ENCODE measurements around the gene GALNT12.

Gene GALNT12

GRCh38 chr9:98770717-98771116 lies 36.8 kb upstream of the GALNT12 start:
- no peak overlapping the region for H3K4me3 ChIP-seq
- H3K9ac ChIP-seq (ENCODE audit: insufficient read length) = no peak overlapping the region
- H3K36me3 ChIP-seq (ENCODE audit: insufficient read depth, low read length) = peaks cover 36% of the 10 kb centered on the region; the same call in 1 of the 2 replicates
- H3K27ac ChIP-seq = no peak overlapping the region
- no peaks in the 10 kb centered on the region for H3K9me3 ChIP-seq (ENCODE audit: low read depth, low read length)
- no peak for TF ChIP-seq EZH2 (IDR thresholded peaks at IDR 0.05)
- no peak for TF ChIP-seq POLR2AphosphoS5 (IDR thresholded peaks at IDR 0.05; ENCODE audit: borderline replicate concordance, low read depth, low read length)
- no peak for TF ChIP-seq FOXP2 (optimal IDR thresholded peaks at IDR 0.05; ENCODE audit: control extremely low read depth, extremely low read length, insufficient read depth)
- no peak for DNase-seq (ENCODE audit: low read depth, low spot score)

GRCh38 chr9:98771209-98771874 lies 36.1 kb upstream of the GALNT12 start:
- Histone ChIP-seq H3K27ac (no peak overlapping the region), H3K9ac (ENCODE audit: insufficient read length) (no peak overlapping the region), H3K36me3 (ENCODE audit: insufficient read depth, low read length) (peaks cover 36% of the 10 kb centered on the region; the same call in 1 of the 2 replicates), H3K9me3 (ENCODE audit: low read depth, low read length) (no peaks in the 10 kb centered on the region), H3K4me3 (no peak overlapping the region)
- no peak for TF ChIP-seq POLR2AphosphoS5 (IDR thresholded peaks at IDR 0.05; ENCODE audit: borderline replicate concordance, low read depth, low read length)
- TF ChIP-seq FOXP2 (optimal IDR thresholded peaks at IDR 0.05; ENCODE audit: control extremely low read depth, extremely low read length, insufficient read depth) = no peak
- TF ChIP-seq EZH2 (IDR thresholded peaks at IDR 0.05) = no peak
- no peak for DNase-seq (ENCODE audit: low read depth, low spot score)

DNA sequence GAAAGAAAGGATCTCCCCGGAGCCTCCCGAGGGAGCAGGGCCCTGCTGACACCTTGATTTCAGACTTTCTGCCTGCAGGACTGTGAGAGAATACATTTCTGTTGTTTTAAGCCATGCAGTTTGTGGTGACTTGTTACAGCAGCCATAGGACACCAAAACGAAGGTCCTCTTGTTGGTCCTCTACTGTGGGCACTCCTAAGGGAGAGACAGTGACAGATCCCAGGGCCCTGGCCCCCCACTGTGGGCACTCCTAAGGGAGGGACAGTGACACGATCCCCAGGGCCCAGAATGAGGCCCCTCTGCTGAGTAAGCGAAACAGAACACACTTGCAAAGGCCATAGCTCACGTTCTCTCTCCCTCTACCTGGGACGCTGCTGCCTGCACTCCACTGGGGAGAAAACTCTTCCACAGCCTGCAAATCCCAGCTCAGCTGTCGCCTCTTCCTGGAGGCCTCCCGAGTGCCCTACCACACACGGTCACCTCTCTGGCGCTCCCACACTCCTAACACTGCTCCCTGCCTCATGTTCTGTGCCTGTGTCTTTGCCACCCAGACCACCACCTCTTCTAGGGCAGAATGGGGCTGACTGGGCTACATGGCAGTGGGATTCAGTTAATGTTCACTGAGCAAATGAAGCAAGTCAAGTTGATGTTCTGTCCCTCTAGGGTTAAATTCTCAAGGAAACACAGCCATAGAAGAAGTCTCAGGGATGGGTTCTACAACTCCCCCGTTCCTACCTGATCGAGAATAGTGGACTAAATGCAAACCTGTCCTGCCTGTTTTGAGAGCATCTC lies 34.9 kb upstream of the GALNT12 start:
- no peak for DNase-seq (ENCODE audit: low read depth, low spot score)
- H3K9ac ChIP-seq (ENCODE audit: insufficient read length) = no peak overlapping the region
- H3K36me3 ChIP-seq (ENCODE audit: insufficient read depth, low read length) = peaks cover 36% of the 10 kb centered on the region; the same call in 1 of the 2 replicates
- H3K9me3 ChIP-seq (ENCODE audit: low read depth, low read length) = no peaks in the 10 kb centered on the region
- no peak overlapping the region for H3K4me3 ChIP-seq
- TF ChIP-seq FOXP2 (optimal IDR thresholded peaks at IDR 0.05; ENCODE audit: control extremely low read depth, extremely low read length, insufficient read depth) = no peak
- no peak overlapping the region for H3K27ac ChIP-seq

GRCh38 chr9:98773721-98774120 lies 33.7 kb upstream of the GALNT12 start:
- no peak overlapping the region for H3K27ac ChIP-seq
- H3K9ac ChIP-seq (ENCODE audit: insufficient read length) = no peak overlapping the region
- no peak for TF ChIP-seq POLR2AphosphoS5 (IDR thresholded peaks at IDR 0.05; ENCODE audit: borderline replicate concordance, low read depth, low read length)
- no peak for TF ChIP-seq FOXP2 (optimal IDR thresholded peaks at IDR 0.05; ENCODE audit: control extremely low read depth, extremely low read length, insufficient read depth)
- TF ChIP-seq EZH2 (IDR thresholded peaks at IDR 0.05) = no peak
- DNase-seq (ENCODE audit: low read depth, low spot score) = no peak
- peaks cover 30% of the 10 kb centered on the region; the same call in 1 of the 2 replicates for H3K36me3 ChIP-seq (ENCODE audit: insufficient read depth, low read length)
- H3K9me3 ChIP-seq (ENCODE audit: low read depth, low read length) = no peaks in the 10 kb centered on the region
- no peak overlapping the region for H3K4me3 ChIP-seq

DNA sequence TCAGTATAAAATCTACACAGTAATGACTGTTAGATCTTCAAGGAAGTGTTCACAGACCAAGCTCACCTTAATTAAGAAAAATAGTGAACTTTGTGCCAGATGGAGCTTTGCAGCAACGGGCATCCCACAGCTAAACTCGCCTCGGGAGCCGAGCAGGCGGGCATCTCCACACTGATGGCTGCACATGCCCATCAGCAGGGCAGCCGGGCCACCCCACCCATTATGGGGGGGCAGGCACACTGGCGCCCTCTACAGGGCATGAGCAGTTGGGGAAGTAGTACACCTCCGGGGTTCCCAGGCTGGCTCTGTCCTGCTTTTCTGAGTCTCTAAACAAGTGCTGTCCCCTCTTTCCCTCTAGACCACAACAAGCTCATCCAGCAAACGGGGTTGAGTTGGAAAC lies 32.7 kb upstream of the GALNT12 start:
- Histone ChIP-seq H3K27ac (no peak overlapping the region), H3K9ac (ENCODE audit: insufficient read length) (no peak overlapping the region), H3K4me3 (no peak overlapping the region), H3K36me3 (ENCODE audit: insufficient read depth, low read length) (peaks cover 30% of the 10 kb centered on the region; the same call in 1 of the 2 replicates), H3K9me3 (ENCODE audit: low read depth, low read length) (no peaks in the 10 kb centered on the region)
- DNase-seq (ENCODE audit: low read depth, low spot score) = no peak
- TF ChIP-seq FOXP2 (optimal IDR thresholded peaks at IDR 0.05; ENCODE audit: control extremely low read depth, extremely low read length, insufficient read depth) = no peak
- no peak for TF ChIP-seq EZH2 (IDR thresholded peaks at IDR 0.05)
- no peak for TF ChIP-seq POLR2AphosphoS5 (IDR thresholded peaks at IDR 0.05; ENCODE audit: borderline replicate concordance, low read depth, low read length)

DNA sequence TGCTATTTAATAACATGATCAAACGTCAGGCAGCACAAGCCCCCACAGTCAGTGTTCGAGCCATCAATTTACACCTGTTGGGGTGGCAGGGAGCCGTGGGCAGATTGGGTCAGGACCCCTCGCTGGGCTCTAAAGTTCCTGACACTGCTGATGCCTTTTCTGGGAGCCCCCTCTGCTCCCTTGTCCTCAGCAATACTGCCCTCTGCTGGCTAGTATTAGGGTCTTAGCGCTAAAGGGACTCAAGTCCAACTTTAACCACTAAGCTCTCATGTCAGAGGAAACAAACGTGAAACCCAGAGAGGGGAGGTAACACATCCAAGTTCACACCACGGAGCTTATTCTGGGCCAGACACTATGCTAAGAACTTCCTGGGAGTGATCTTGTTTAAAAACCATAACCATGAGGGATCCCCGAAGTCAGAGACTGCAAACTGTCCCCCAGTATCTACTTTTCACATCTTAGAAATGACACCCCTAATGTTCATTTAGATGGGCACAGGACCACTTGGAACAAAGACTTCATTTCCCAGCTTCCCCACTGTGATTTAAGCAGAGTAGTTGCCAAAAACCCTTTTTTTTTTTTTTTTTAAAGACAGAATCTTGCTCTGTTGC lies 31.5 kb upstream of the GALNT12 start:
- Histone ChIP-seq H3K4me3 (no peak overlapping the region), H3K9me3 (ENCODE audit: low read depth, low read length) (no peaks in the 10 kb centered on the region), H3K9ac (ENCODE audit: insufficient read length) (no peak overlapping the region), H3K36me3 (ENCODE audit: insufficient read depth, low read length) (peaks cover 20% of the 10 kb centered on the region; the same call in 1 of the 2 replicates), H3K27ac (no peak overlapping the region)
- peak; percentile 30 for DNase-seq (ENCODE audit: low read depth, low spot score)
- TF ChIP-seq FOXP2 (optimal IDR thresholded peaks at IDR 0.05; ENCODE audit: control extremely low read depth, extremely low read length, insufficient read depth) = no peak
- no peak for TF ChIP-seq POLR2AphosphoS5 (IDR thresholded peaks at IDR 0.05; ENCODE audit: borderline replicate concordance, low read depth, low read length)
- no peak for TF ChIP-seq EZH2 (IDR thresholded peaks at IDR 0.05)

DNA sequence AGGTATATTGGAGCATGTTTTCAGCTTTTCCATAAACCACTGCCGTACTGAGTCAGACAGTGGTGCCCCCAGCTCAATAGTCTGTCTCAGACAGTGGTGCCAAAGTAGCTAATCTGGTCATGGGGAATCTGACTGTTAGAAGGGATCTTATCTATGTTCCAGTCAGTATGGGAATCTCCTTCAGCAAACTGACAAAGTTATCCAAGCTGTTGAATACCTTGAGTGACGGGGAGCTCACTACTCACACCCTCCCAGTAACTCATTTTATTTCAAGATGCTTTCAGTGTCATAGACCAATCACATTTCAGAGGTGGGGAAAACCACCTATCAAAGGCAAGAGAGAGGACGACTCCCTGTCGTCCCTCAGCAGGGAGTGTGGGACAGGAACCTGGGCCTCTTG lies 29.9 kb upstream of the GALNT12 start:
- Histone ChIP-seq H3K36me3 (ENCODE audit: insufficient read depth, low read length) (peaks cover 9% of the 10 kb centered on the region; the same call in 1 of the 2 replicates), H3K9me3 (ENCODE audit: low read depth, low read length) (no peaks in the 10 kb centered on the region), H3K27ac (no peak overlapping the region), H3K9ac (ENCODE audit: insufficient read length) (no peak overlapping the region), H3K4me3 (no peak overlapping the region)
- no peak for DNase-seq (ENCODE audit: low read depth, low spot score)
- TF ChIP-seq EZH2 (IDR thresholded peaks at IDR 0.05) = no peak
- TF ChIP-seq FOXP2 (optimal IDR thresholded peaks at IDR 0.05; ENCODE audit: control extremely low read depth, extremely low read length, insufficient read depth) = no peak
- no peak for TF ChIP-seq POLR2AphosphoS5 (IDR thresholded peaks at IDR 0.05; ENCODE audit: borderline replicate concordance, low read depth, low read length)

DNA sequence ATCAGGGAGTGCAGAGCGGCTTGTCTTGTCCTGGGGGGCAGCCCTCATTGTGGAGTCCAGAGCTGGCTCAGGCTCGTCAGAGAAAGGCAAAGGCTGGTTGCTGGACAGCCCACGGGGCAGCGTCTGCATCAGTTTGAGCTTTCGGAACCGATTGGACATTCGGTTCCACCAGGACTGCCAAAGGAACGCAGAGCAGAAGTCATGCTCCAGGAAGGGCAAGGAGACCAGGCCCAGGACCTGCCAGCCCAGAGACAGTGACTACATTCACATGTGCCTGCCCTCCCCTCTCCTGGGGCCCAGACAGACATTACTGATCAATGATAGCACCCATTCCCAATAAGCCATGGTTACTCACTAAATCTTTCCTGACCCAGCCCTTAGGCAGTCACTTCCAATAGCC lies 29.2 kb upstream of the GALNT12 start:
- no peak for TF ChIP-seq POLR2AphosphoS5 (IDR thresholded peaks at IDR 0.05; ENCODE audit: borderline replicate concordance, low read depth, low read length)
- no peak for TF ChIP-seq EZH2 (IDR thresholded peaks at IDR 0.05)
- TF ChIP-seq FOXP2 (optimal IDR thresholded peaks at IDR 0.05; ENCODE audit: control extremely low read depth, extremely low read length, insufficient read depth) = no peak
- Histone ChIP-seq H3K27ac (no peak overlapping the region), H3K9ac (ENCODE audit: insufficient read length) (no peak overlapping the region), H3K36me3 (ENCODE audit: insufficient read depth, low read length) (peaks cover 3% of the 10 kb centered on the region; the same call in 1 of the 2 replicates), H3K4me3 (no peak overlapping the region), H3K9me3 (ENCODE audit: low read depth, low read length) (no peaks in the 10 kb centered on the region)
- DNase-seq (ENCODE audit: low read depth, low spot score) = no peak

All from SK-N-MC (cell line).